Measurements from ENCODE around the gene INHBC. TPM values are rescaled to one million over a fixed set of nuclear protein-coding genes. Genes with fewer than 3 reads are reported as not detected.
A peak's percentile ranks its signal among the peaks of the same experiment; 100 is the strongest.

INHBC gene
- total RNA-seq, 2 experiments from 2014 or later, result 0.20 to 0.33 TPM

DNA sequence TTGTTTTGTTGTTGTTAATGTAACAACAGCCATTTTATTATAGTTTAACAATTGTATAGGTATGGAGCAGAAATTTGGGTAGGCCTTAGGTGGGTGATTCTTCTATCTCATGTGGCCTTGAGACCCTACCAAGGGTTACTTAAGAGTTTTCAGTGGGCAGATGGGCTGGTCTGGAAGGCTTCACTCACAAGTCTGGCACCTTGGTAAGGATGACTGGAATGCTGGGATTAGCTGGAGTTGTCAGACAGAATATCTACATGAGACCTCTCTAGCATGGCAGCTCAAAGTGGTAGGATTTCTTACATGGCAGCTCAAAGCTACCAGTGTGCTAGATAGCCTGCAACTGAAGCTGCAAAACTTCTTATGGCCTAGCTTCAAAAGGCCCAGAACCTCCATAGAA is 51.1 kb downstream of the INHBC start:
- Histone ChIP-seq H3K9me3 (ENCODE audit: control insufficient read depth in 1 of 2, insufficient read depth in 1 of 2, low read length in 2 of 2) (no peaks in the 10 kb centered on the region), H3K27me3 (ENCODE audit: control insufficient read depth in 1 of 2, insufficient read depth in 2 of 2, low read length in 2 of 2) (no peaks in the 10 kb centered on the region), H3K36me3 (ENCODE audit: insufficient read depth, low read length) (peaks cover 21% of the 10 kb centered on the region), H3K4me1 (ENCODE audit: insufficient read depth, low read length) (peaks cover 40% of the 10 kb centered on the region), H3K4me3 (ENCODE audit: low read length) (no peak overlapping the region), H3K27ac (ENCODE audit: low read depth in 1 of 2, low read length in 2 of 2) (no peak overlapping the region)
- H3K27ac Mint-ChIP-seq, result peak overlapping the region; percentile 42
- peaks cover 38% of the 10 kb centered on the region for H3K36me3 Mint-ChIP-seq (ENCODE audit: low read depth)
- ChIA-PET CTCF (interaction anchor here (0.7 to 2.9 kb wide), 2 partner anchors 9 to 23 kb away, joined by 3 to 12 read pairs; no protein-coding TSS in a partner anchor), POLR2A (interaction anchor here (0.7 to 2.3 kb wide), 5 partner anchors 9 to 106 kb away, joined by 3 to 7 read pairs (median 5); partner anchors contain the start of gene DDIT3)
- H3K9me3 Mint-ChIP-seq, result no peaks in the 10 kb centered on the region
- H3K27me3 Mint-ChIP-seq, result no peaks in the 10 kb centered on the region
- peaks cover 45% of the 10 kb centered on the region for H3K4me1 Mint-ChIP-seq (ENCODE audit: low read depth)
- no peak overlapping the region for H3K4me3 Mint-ChIP-seq
- DNase-seq (no peak), ATAC-seq (ENCODE audit: poor library complexity) (no peak)
- TF ChIP-seq, protein P1, sequence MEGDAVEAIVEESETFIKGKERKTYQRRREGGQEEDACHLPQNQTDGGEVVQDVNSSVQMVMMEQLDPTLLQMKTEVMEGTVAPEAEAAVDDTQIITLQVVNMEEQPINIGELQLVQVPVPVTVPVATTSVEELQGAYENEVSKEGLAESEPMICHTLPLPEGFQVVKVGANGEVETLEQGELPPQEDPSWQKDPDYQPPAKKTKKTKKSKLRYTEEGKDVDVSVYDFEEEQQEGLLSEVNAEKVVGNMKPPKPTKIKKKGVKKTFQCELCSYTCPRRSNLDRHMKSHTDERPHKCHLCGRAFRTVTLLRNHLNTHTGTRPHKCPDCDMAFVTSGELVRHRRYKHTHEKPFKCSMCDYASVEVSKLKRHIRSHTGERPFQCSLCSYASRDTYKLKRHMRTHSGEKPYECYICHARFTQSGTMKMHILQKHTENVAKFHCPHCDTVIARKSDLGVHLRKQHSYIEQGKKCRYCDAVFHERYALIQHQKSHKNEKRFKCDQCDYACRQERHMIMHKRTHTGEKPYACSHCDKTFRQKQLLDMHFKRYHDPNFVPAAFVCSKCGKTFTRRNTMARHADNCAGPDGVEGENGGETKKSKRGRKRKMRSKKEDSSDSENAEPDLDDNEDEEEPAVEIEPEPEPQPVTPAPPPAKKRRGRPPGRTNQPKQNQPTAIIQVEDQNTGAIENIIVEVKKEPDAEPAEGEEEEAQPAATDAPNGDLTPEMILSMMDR (IDR thresholded peaks at IDR 0.05), result no peak
- intact Hi-C loops (cut with DNase I, micrococcal nuclease), result loop anchor here (2.0 to 5.0 kb wide), 2 partner anchors 61 to 62 kb away; partner anchors contain the start of gene DCTN2 (in 2 of the 2)

DNA sequence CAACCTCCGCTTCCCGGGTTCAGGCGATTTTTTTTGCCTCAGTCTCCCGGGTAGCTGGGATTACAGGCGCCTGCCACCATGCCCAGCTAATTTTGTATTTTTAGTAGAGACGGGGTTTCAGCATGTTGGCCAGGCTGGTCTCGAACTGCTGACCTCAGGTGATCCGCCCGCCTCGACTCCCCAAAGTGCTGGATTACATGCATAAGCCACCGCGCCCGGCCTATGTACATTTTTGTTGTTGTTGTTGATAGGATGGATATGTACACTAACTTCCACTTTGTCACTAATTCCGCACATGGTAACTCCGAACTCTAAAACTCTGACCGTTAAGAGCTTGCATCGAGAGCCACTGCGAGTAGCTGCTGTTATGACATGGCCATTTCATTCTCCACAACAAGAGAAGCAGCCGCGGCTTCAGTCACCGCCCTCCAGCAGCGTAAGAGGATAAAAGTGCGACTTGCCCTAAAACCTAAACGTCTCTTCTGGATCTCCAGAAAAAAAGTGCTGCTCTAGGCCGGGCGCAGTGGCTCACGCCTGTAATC is 52.5 kb downstream of the INHBC start:
- peak overlapping the region in 1 of 2 donors; percentile 29 for H3K27ac ChIP-seq (ENCODE audit: low read depth in 1 of 2, low read length in 2 of 2)
- H3K27me3 Mint-ChIP-seq, result no peaks in the 10 kb centered on the region
- peak overlapping the region; percentile 98 for H3K4me3 Mint-ChIP-seq
- no peaks in the 10 kb centered on the region for H3K9me3 ChIP-seq (ENCODE audit: control insufficient read depth in 1 of 2, insufficient read depth in 1 of 2, low read length in 2 of 2)
- TF ChIP-seq, protein P1 (IDR thresholded peaks at IDR 0.05), result no peak
- intact Hi-C loops (cut with DNase I, micrococcal nuclease), result loop anchor here (2.0 to 5.0 kb wide), 2 partner anchors 60 kb away; partner anchors contain the start of gene DCTN2 (in 2 of the 2)
- ChIA-PET POLR2A (interaction anchor here (1.0 to 2.5 kb wide), 5 partner anchors 8 to 33 kb away, joined by 6 to 15 read pairs (median 7); partner anchors contain the start of genes ARHGAP9 and DDIT3), CTCF (interaction anchor here (2.9 kb wide), 1 partner anchor 10 kb away, joined by 12 read pairs; no protein-coding TSS in a partner anchor)
- peak overlapping the region; percentile 90 for H3K27ac Mint-ChIP-seq
- H3K4me3 ChIP-seq (ENCODE audit: low read length), result no peak overlapping the region
- peaks cover 33% of the 10 kb centered on the region for H3K36me3 ChIP-seq (ENCODE audit: insufficient read depth, low read length)
- no peaks in the 10 kb centered on the region for H3K9me3 Mint-ChIP-seq
- ATAC-seq (ENCODE audit: poor library complexity) (no peak), DNase-seq (peak in 1 of 14 experiments; percentile 44)
- peaks cover 26% of the 10 kb centered on the region for H3K4me1 ChIP-seq (ENCODE audit: insufficient read depth, low read length)
- H3K27me3 ChIP-seq (ENCODE audit: control insufficient read depth in 1 of 2, insufficient read depth in 2 of 2, low read length in 2 of 2), result no peaks in the 10 kb centered on the region
- peaks cover 37% of the 10 kb centered on the region for H3K4me1 Mint-ChIP-seq (ENCODE audit: low read depth)
- H3K36me3 Mint-ChIP-seq (ENCODE audit: low read depth), result peaks cover 53% of the 10 kb centered on the region

DNA sequence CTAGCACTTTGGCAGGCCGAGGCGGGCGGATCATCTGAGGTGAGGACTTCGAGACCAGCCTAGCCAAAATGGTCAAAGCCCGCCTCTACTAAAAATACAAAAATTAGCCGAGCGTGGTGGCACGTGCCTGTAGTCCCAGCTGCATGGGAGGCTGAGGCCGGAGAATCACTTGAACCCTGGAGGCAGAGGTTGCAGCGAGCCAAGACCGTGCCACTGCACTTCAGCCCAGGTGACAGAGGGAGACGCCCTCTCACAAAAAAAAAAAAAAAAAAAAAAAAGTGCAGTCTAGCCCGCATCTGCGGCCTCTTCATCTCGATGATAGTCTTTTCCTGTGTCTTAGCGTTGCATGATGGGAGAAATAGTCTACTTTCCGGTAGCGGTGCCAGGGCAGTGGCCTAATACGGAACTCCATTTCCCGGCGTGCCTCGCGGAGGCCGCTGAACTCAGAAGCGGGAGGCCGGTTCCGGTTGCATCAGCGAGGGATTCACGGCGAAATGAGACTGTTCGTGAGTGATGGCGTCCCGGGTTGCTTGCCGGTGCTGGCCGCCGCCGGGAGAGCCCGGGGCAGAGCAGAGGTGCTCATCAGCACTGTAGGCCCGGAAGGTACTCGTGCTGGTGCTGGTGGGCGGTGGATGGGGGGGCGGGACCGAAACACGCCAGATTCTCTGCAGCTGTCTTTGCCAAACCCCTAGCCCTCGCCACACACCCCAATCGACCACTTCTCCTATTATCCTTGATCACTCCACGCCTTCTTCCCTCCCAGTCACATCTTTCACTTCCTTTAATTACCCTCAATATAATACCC is 53.2 kb downstream of the INHBC start, which contains the start of gene MARS1:
TSS of gene MARS1 (plus strand) at position 472 of the 805 bp plus-strand sequence. CDS start at position 495, 23 bp downstream.
- Histone ChIP-seq H3K4me1 (ENCODE audit: insufficient read depth, low read length) (peaks cover 26% of the 10 kb centered on the region), H3K27ac (ENCODE audit: low read depth in 1 of 2, low read length in 2 of 2) (peak within 1 kb of the TSS; percentile 80 to 86), H3K27me3 (ENCODE audit: control insufficient read depth in 1 of 2, insufficient read depth in 2 of 2, low read length in 2 of 2) (no peaks in the 10 kb centered on the region), H3K36me3 (ENCODE audit: insufficient read depth, low read length) (peaks cover 37% of the 10 kb centered on the region), H3K4me3 (ENCODE audit: low read length) (peak within 1 kb of the TSS; percentile 98), H3K9me3 (ENCODE audit: control insufficient read depth in 1 of 2, insufficient read depth in 1 of 2, low read length in 2 of 2) (no peaks in the 10 kb centered on the region)
- peak within 1 kb of the TSS; percentile 98 for H3K4me3 Mint-ChIP-seq
- H3K4me1 Mint-ChIP-seq (ENCODE audit: low read depth), result peaks cover 40% of the 10 kb centered on the region
- intact Hi-C loops (cut with DNase I, micrococcal nuclease), result loop anchor here (2.0 to 5.0 kb wide), 2 partner anchors 59 to 60 kb away; partner anchors contain the start of gene DCTN2 (in 2 of the 2)
- no peaks in the 10 kb centered on the region for H3K9me3 Mint-ChIP-seq
- DNase-seq (peak; percentile 80 to 98 (median 88)), ATAC-seq (ENCODE audit: poor library complexity) (peak; percentile 96)
- ChIA-PET POLR2A (interaction anchor here (1.0 to 2.5 kb wide), 5 partner anchors 8 to 32 kb away, joined by 6 to 15 read pairs (median 7); partner anchors contain the start of genes ARHGAP9 and DDIT3), CTCF (interaction anchor here (1.4 to 2.9 kb wide), 2 partner anchors 11 to 29 kb away, joined by 5 to 12 read pairs; partner anchors contain the start of gene GLI1)
- H3K36me3 Mint-ChIP-seq (ENCODE audit: low read depth), result peaks cover 59% of the 10 kb centered on the region
- H3K27ac Mint-ChIP-seq, result peak within 1 kb of the TSS; percentile 90
- TF ChIP-seq, protein P1 (IDR thresholded peaks at IDR 0.05), result no peak
- no peaks in the 10 kb centered on the region for H3K27me3 Mint-ChIP-seq
